ENCODE results near the gene SRGAP3.

Gene SRGAP3

DNA sequence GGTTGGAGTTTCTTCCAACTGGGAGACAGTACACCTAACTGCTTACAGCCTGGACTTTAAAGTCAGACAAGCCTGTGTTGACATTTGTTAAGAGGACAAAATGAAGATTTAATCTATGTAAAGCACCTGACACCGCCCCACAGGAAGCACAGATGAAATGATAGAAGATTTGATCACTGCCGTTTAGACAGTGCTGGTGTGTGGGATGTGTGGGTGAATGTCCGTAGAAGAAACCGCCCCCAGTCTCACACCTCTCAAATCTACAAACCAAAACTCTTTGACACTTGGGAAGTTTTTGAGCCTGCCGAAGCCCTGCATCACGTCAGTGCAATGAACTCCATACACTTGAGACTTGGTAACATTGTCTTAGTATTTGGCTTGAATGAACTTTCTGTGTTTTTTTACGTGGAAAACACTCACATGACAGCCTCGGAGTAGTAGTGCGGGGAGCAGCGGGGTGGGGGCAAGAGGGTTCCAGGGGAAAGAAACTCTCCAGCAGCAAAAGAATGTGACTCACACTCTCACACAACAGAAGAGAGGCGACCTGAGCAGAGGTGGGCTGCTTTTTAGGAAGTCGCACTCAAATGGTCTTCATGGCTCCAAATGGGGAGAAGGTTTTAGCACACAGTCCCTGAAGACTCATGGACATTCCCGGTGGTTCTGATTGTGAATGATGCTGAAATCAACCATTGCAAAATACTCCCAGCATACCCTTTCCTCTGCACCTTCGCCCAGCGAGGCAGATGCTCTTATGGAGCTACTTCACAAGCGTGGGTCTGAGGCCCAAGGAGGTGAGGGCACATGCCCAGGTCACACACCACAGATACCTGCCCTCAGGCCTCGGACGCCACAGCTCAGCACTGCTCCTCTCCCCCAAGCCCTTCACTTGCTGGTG lies 79.2 kb downstream of the SRGAP3 start:
- peak in 2 of 5 donors; percentile 7 to 52 for DNase-seq

GRCh38 chr3:9169326-9169725 lies 80.1 kb downstream of the SRGAP3 start:
- no peak for DNase-seq

DNA sequence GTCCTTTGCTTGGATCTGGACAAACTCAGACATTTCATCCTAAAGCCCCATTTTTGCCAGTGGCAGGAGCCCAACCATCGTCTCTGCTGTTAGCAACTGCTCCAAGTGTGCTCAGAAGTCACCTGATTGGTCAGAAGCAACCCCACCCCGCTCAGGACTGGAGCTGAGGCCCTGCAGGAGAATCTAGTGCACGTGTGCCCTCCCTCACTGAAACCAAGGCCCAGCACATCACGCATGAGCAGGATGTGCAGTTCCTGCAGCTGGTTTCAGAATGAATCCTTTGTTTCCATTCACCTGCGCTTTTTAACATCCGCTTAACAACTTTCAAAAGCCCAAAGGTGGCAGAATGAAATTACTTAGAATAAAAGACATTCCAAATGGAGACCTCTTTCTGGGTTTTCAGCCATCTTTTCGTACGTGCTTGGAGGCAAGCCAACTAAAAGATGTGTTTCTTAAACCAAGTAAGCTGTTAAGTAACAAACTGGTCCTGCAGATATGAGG lies 81.2 kb downstream of the SRGAP3 start:
- DNase-seq, result peak in 1 of 5 donors; percentile 92

- no peak for DNase-seq
These were observed 82.2 kb downstream of the SRGAP3 start for GRCh38 chr3:9167222-9167621.

GRCh38 chr3:9165421-9165820 lies 84.0 kb downstream of the SRGAP3 start:
- no peak for DNase-seq

DNA sequence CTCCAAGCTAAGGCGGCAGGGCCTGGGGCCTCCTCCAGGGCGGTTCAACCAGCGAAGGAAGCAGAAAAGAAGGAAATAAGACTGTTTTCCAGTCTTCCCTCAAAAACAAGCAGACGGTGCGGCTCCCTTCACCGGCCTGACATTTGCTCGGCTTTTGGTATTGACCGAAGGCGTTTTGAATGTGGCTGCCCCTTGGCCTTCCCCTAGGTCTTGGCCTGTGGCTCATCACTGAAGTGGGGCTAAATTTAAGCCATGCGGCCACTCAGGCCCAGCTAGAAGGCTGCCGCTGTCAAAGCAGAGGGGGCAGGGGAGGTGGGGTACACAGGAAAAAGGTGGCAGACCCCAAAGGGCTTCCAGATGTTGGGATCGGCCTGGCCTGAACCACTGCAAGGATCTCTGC lies 86.2 kb downstream of the SRGAP3 start:
- DNase-seq, result no peak

GRCh38 chr3:9161811-9162210 lies 87.6 kb downstream of the SRGAP3 start:
- no peak for DNase-seq

- no peak for DNase-seq
These were observed 88.1 kb downstream of the SRGAP3 start for GRCh38 chr3:9161298-9161697.

- DNase-seq, result no peak
These were observed 90.4 kb downstream of the SRGAP3 start for GRCh38 chr3:9158865-9159630.

- DNase-seq, result no peak
These were observed 91.6 kb downstream of the SRGAP3 start for GRCh38 chr3:9157651-9158362.

DNA sequence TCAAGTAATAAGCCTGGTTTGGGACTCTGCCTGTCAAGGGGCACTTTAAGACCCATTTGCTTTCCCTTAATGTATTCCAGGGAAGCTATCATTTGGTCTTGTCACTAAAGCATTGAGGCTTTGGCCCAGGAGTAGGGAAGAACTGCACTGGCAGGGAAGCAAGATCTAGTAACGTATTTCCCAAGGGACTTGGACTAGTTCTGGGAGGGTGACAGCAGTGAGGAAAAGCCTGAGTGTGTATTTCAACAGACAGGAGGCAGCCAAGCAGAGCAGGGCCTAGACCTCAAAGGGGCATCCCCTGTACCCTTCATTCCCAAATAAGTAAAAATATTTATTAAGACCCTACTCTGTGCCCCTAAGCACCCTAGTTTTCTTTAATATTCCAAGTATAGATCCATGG lies 92.8 kb downstream of the SRGAP3 start:
- DNase-seq, result no peak

DNA sequence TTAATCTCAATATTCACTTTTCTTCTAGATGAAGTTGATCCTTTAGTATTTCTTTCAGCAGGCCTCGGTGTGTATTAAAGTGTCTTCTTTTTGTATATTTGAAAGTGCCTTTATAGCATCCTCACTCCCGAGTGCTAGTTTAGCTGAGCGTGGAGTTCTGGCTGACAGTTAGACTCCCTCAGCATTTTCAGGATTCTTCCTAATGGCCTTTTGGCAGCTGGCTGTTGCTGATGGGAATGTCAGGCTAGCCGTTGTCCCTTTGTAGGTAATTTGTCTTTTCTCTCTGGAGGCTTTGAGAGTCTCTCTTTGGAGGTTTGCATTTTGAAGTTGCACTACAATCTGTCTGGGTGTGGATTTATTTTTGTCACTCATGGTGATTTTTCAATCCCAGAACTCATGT lies 94.4 kb downstream of the SRGAP3 start:
- no peak for DNase-seq

GRCh38 chr3:9153904-9154619 lies 95.4 kb downstream of the SRGAP3 start:
- no peak for DNase-seq

DNA sequence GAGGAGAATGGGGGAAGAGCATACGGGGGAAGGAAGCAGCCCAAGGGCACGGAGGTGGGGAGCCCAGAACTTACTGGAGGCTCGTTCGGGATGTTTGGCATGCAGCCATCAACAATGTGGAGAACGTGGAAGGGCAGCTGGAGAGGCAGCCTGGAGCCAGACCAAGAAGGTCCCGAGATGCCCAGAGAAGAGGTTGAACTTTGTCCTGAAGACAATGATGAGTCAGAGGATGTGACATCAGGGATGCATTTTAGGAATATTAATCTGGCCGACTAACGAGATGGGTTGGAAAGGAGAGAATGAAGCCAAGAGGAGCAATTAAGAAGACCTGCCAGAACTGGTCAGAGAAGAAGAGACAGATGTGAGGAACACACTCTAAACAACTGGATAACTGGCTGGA lies 98.2 kb downstream of the SRGAP3 start:
- no peak for DNase-seq

DNA sequence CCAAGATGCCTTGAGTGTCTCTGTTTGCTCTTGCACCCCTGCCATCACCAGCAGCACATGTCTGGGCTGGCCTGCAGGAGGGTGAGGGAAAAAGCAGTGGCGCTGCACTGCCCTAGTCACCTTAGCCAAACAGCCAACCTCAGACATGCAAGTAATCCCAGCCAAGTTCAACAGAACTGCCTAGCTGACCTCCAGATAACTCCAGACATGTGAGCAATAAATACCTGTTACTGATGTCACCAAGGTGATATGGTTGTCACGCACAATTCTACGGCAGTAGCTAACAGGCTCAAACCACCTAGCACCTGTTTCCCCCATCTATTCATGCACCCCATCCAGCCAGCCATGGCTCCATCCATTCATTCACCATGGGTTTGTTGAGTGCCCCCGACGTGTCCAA lies 99.9 kb downstream of the SRGAP3 start:
- DNase-seq, result no peak

GRCh38 chr3:9147896-9148266 lies 101.6 kb downstream of the SRGAP3 start:
- DNase-seq, result no peak

- DNase-seq, result no peak
These were observed 102.1 kb downstream of the SRGAP3 start for GRCh38 chr3:9147215-9147895.

DNA sequence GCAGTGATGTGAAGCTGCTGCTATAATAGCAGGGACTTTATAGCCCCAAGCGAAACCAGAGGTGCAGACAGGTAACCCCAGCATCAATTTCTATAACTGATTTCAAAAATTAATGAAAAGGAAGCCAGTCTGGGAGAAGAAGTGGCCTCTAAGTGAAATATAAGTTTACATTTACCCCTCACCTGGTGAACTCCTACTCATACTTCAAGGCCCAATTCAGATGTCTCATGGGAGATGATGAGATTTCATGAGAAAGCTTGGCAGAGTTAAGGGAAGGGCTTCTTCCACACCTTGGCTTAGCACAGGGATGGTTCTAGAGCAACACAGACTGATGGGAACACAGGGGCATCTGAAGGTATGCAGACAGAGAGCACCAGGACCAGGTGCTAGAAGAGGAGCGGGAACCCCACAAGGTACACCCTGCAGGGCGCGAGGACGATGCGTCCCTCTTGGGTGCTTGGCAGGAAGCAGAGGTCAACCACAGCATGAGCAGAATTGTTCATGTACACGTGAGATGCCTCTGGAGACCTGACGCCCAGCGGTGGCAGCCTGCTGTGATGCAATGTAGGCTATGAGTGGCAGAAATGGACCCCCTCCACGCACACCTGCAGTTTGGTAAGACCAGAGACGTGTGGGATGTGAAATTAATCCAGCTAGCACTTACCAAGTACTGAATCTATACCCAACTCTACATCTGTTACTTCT lies 102.9 kb downstream of the SRGAP3 start:
- DNase-seq, result peak in 1 of 5 donors; percentile 9

DNA sequence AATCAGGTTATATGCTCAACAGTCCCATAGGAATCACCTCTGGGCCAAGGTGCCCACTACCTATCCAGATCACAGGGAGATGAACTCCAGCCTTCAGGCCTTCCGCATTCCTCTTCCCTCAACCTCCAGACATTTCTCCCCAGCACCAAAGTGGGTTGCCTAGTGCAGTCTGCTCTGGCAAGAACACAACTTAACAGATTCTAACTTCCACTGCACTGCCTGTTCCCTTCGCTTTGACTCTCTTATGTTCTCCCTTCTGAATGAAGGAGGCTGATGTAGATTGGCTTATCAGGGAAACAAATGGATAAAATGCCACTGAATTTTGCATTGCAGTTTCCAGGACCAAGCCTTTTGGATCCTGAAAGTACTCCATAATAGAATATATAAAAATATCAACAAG lies 106.3 kb downstream of the SRGAP3 start:
- DNase-seq, result no peak

DNA sequence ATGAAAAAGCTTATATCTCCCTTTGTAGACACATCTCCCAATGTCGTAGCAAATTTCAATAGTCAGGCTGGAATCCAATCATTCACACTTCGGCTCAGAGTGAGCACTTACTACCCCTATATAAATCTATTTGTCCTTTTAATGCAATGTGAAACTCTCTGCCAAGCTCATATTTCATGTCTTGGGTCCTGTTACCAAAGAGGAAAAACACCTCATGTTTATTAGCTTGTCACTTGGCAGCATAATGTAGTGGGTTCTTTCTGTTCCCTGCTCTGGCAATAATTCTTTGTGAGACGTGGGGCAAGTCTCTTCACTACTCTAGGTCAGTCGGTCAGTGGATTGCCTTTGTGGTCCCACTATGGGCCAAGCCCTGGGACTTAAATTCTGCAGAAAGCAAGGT lies 107.1 kb downstream of the SRGAP3 start:
- DNase-seq, result no peak

GRCh38 chr3:9141928-9142289 lies 107.5 kb downstream of the SRGAP3 start:
- no peak for DNase-seq

Measured in T-helper 1 cell (primary cell).